Kidney epithelial cell (primary cell): ENCODE results near the gene PPP4R2. TPM values are rescaled to one million over a fixed set of nuclear protein-coding genes. Genes with fewer than 3 reads are reported as not detected.
"Not testable (repeated sequence)": the region's sequence is repeated elsewhere in the genome, so short reads cannot be mapped to it uniquely, and the experiment has no call there.

Experiments
- DNase-seq: peaks from one replicate; pipeline ENCODE4 v3.0.0-alpha.2; 2010; ENCODE audit warnings: low read depth
- H3K27me3 ChIP-seq: 2 replicates; pipeline ENCODE4 v1.6.0; 2011; ENCODE audit warnings: low read length; ENCODE audit not compliant: control insufficient read depth, insufficient read depth
- H3K36me3 ChIP-seq: 2 replicates; pipeline ENCODE4 v1.5.1; 2011; ENCODE audit warnings: low read length; ENCODE audit not compliant: control insufficient read depth, insufficient read depth
- H3K4me3 ChIP-seq: 2 replicates; pipeline ENCODE4 v1.5.1; 2011; ENCODE audit warnings: low read depth, mild to moderate bottlenecking, control low read depth, low read length
- CTCF ChIP-seq: IDR thresholded peaks from 2 replicates; pipeline ENCODE4 v1.5.1; 2011; ENCODE audit warnings: mild to moderate bottlenecking, moderate library complexity, low read length, control low read depth, inconsistent platforms; ENCODE audit not compliant: insufficient read depth, poor library complexity, severe bottlenecking
- total RNA-seq: library from RNA; depleted of rRNA; stranded (reverse); fragments of >200 nt; gene quantifications from 2 replicates; pipeline ENCODE4 v1.2.3, GENCODE V29; 2015

The PPP4R2 gene
- total RNA-seq, 1 donor from 2014 or later, result 42.5 TPM

- no peaks in the 10 kb centered on the region for H3K36me3 ChIP-seq
- peak; percentile 38 for TF ChIP-seq CTCF
- H3K4me3 ChIP-seq, result no peak overlapping the region
- DNase-seq, result no peak
- no peaks in the 10 kb centered on the region for H3K27me3 ChIP-seq
These were observed 59.6 kb downstream of the PPP4R2 start for GRCh38 chr3:73056014-73056844.

GRCh38 chr3:73056845-73057150 is 60.2 kb downstream of the PPP4R2 start:
- Histone ChIP-seq H3K36me3 (no peaks in the 10 kb centered on the region), H3K4me3 (no peak overlapping the region), H3K27me3 (no peaks in the 10 kb centered on the region)
- no peak for TF ChIP-seq CTCF
- no peak for DNase-seq

- no peak for TF ChIP-seq CTCF
- Histone ChIP-seq H3K36me3 (peaks cover 2% of the 10 kb centered on the region), H3K27me3 (no peaks in the 10 kb centered on the region), H3K4me3 (no peak overlapping the region)
- DNase-seq, result no peak
These were observed 63.7 kb downstream of the PPP4R2 start for GRCh38 chr3:73060302-73060723.

- TF ChIP-seq CTCF, result no peak
- Histone ChIP-seq H3K27me3 (no peaks in the 10 kb centered on the region), H3K36me3 (peaks cover 2% of the 10 kb centered on the region), H3K4me3 (no peak within 1 kb of the TSS)
- DNase-seq, result no peak
These were observed 64.8 kb downstream of the PPP4R2 start, which contains the start of gene EBLN2 for GRCh38 chr3:73061416-73061815. Gene EBLN2, plus strand, starts transcription at chr3:73061659. Its CDS starts 423 bp downstream, at chr3:73062082.

GRCh38 chr3:73066243-73066642 is 69.6 kb downstream of the PPP4R2 start:
- H3K27me3 ChIP-seq, H3K36me3 ChIP-seq, DNase-seq, H3K4me3 ChIP-seq: not testable (repeated sequence)

GRCh38 chr3:73068419-73068818 is 71.8 kb downstream of the PPP4R2 start:
- Histone ChIP-seq H3K4me3 (no peak overlapping the region), H3K36me3 (no peaks in the 10 kb centered on the region), H3K27me3 (no peaks in the 10 kb centered on the region)
- no peak for TF ChIP-seq CTCF
- DNase-seq, result no peak
